DLD1 (cell line): ENCODE measurements around the gene ZNF232.
"Not testable (repeated sequence)": the region's sequence is repeated elsewhere in the genome, so short reads cannot be mapped to it uniquely, and the experiment has no call there.

ENCODE experiments used
- in situ Hi-C: cut with HindIII; loops from 2 replicates; pipeline ENCODE4 v1.10.0; 2017; ENCODE audit warnings: low sequenced_read_pairs

ZNF232 gene

DNA sequence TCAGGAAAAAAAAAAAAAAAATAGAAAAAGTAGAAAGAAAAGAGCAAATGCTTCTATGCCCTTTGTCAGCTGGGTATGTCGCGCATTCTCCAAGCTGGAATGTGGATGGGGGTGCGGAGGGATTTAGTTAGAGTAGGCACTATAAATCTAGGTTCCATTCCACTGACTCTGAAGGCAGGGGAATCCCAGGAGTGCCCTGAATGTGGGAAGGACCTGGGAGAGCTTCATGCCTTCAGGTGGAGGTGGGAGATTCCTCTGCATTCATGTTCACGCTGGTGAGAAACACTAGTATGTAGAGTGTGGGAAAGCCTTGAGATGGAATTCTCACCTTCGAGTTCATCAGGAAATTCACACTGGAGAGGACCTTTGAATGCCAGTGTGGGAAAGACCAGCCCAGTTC, 12.4 kb downstream of the ZNF232 start:
- in situ Hi-C loops, result no loop called here

GRCh38 chr17:5097101-5097834, 14.4 kb downstream of the ZNF232 start:
- in situ Hi-C loops, result no loop called here

DNA sequence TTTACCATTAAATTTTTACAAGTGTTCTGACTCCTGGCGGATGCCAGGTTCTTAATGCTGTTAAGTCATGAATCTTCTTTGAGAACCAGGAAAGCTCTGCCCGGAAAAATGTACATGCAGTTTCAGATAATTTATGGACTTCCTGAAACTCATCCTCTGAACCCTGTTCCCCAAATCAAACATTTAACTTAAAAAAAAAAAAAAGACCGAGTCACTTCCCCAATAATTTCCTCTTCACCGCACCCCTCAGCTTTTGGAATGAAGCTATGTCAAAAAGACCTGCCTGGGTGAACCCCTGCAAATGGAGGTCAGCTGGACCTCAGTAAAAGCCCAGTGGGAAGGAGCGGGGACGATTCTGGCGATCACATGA, 15.0 kb downstream of the ZNF232 start:
- in situ Hi-C loops, result no loop called here

DNA sequence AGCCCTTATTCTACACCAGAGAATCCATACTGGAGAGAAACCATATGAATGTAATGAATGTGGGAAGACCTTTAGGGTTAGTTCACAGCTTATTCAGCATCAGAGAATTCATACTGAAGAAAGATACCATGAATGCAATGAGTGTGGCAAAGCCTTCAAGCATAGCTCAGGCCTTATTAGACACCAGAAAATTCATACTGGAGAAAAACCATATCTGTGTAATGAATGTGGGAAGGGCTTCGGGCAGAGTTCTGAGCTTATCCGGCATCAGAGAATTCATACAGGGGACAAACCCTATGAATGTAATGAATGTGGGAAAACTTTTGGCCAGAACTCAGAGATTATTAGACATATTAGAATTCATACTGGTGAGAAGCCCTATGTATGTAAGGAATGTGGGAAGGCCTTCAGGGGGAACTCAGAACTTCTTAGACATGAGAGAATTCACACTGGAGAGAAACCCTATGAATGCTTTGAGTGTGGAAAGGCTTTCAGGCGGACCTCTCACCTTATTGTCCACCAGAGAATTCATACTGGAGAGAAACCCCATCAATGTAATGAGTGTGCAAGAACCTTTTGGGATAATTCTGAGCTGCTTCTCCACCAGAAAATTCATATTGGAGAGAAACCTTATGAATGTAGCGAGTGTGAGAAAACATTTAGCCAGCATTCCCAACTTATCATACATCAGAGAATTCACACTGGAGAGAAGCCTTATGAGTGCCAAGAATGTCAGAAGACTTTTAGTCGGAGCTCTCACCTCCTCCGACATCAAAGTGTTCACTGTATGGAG, 19.3 kb downstream of the ZNF232 start:
- in situ Hi-C loops, result no loop called here

- in situ Hi-C loops, result no loop called here
These were observed 31.1 kb downstream of the ZNF232 start for GRCh38 chr17:5080591-5080990.

- in situ Hi-C loops, result no loop called here
These were observed 33.3 kb downstream of the ZNF232 start, which contains the start of gene ZFP3 for GRCh38 chr17:5078106-5079028. TSS of gene ZFP3 (plus strand) at chr17:5078467. CDS start at chr17:5091505, 13,038 bp downstream.

DNA sequence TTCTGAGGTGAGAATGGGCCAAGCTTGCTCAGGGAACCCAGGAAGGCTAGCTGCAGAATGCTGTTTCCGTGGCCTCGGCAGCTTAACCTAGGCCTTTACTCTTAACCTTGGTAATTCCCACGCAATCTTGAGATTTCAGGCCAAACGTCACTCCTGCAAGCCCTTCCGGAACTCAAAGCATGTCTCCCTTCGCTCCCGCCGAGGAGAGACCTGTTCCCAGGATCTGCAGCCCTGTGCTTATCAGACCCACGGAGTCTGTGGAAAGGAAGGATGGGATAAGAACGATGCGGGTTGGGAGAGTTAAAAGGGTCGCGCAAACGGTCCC, 33.9 kb downstream of the ZNF232 start:
- in situ Hi-C loops, result no loop called here

DNA sequence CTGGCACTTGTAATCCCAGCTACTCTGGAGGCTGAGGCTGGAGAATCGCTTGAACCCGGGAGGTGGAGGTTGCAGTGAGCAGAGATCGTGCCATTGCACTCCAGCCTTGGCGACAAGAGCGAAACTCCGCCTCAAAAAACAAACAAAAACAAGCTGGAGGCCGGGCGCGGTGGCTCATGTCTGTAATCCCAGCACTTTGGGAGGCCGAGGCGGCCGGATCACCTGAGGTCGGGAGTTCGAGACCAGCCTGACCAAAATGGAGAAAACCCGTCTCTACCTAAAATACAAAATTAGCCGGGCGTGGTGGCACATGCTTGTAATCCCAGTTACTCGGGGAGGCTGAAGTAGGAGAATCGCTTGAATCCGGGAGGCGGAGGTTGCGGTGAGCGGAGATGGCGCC, 34.4 kb downstream of the ZNF232 start:
- in situ Hi-C loops, result not testable (repeated sequence)

DNA sequence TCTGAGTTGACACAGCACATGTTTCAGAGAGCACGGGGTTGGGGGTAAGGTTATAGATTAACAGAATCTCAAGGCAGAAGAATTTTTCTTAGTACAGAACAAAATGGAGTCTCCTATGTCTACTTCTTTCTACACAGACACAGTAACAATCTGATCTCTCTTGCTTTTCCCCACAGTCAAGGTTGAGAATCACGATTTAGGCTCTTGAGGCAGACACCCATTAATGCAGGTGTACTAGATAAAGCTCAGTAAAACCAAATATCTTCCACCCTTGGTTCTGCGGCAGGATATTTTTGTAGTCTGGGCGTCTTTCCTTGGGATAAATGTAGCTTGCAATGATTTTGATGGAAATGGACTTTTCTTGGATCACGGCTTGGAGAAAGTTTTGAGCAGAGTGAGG, 36.2 kb downstream of the ZNF232 start:
- in situ Hi-C loops, result not testable (repeated sequence)

GRCh38 chr17:5069724-5070123, 42.0 kb downstream of the ZNF232 start:
- in situ Hi-C loops, result no loop called here

- in situ Hi-C loops, result no loop called here
These were observed 43.4 kb downstream of the ZNF232 start for GRCh38 chr17:5068236-5068635.

DNA sequence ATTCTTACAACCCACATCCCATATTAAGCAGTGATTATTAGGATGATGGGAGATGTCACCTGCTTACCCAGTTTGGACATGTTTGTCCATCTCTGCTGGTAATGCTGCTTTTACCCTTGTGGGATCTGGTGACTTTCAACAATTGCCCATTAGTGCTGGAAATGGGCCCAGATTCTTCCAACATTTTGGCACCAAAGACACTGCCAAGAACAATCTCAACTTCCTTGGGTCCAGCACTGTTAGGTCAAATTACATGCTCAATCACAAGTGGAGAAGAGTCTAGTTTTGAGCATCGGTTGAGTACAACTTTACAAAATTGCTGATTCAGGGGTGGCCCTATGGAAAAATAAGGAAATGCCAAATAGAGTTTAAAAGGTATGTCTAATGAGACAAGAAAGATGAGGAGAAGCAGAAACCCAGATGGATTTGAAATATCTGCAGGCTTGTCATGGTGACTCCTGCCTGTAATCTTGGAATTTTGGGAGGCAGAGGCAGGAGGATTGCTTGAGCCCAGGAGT, 46.4 kb downstream of the ZNF232 start:
- in situ Hi-C loops, result no loop called here
